HL-60 (cell line): ENCODE measurements around the gene DOCK10.

Source experiments
- DNase-seq, 2 experiments: peaks; one replicate each; pipeline ENCODE4 v3.0.0-alpha.2; 2010 to 2020; ENCODE audit warnings: low read depth in 1 of 2, low spot score in 1 of 2
- H3K27ac ChIP-seq: fragments of 250-450 bp; sonication (Bioruptor Pico); replicated peaks from 2 replicates; pipeline ENCODE4 v1.5.1; 2020; ENCODE audit warnings: mild to moderate bottlenecking, moderate library complexity
- H3K27me3 ChIP-seq: fragments of 250-450 bp; sonication (Bioruptor Pico); 2 replicates; pipeline ENCODE4 v1.5.1; 2021; ENCODE audit warnings: mild to moderate bottlenecking, moderate library complexity; ENCODE audit not compliant: insufficient read depth, poor library complexity, severe bottlenecking
- H3K4me3 ChIP-seq: replicated peaks from 2 replicates; pipeline ENCODE4 v1.5.1; 2011; ENCODE audit warnings: mild to moderate bottlenecking, control low read depth, low read length; ENCODE audit not compliant: insufficient read depth
- GABPA ChIP-seq: IDR thresholded peaks from 2 replicates; pipeline ENCODE4 v1.6.1; 2012; ENCODE audit warnings: low read depth
- POLR2AphosphoS5 ChIP-seq: IDR thresholded peaks from 2 replicates; pipeline ENCODE4 v1.6.1; 2012; ENCODE audit warnings: low read depth
- REST ChIP-seq: IDR thresholded peaks from 2 replicates; pipeline ENCODE4 v1.6.1; 2012; ENCODE audit warnings: low read depth; ENCODE audit not compliant: insufficient replicate concordance
- SPI1 ChIP-seq: IDR thresholded peaks from 2 replicates; pipeline ENCODE4 v1.6.1; 2012; ENCODE audit warnings: low read depth, mild to moderate bottlenecking, borderline replicate concordance
- TF ChIP-seq, protein P1 (sequence below): IDR thresholded peaks from one replicate; pipeline ENCODE4 v1.5.1; 2011; ENCODE audit warnings: low read length, control low read depth, inconsistent platforms; ENCODE audit not compliant: insufficient read depth

The DOCK10 gene

DNA sequence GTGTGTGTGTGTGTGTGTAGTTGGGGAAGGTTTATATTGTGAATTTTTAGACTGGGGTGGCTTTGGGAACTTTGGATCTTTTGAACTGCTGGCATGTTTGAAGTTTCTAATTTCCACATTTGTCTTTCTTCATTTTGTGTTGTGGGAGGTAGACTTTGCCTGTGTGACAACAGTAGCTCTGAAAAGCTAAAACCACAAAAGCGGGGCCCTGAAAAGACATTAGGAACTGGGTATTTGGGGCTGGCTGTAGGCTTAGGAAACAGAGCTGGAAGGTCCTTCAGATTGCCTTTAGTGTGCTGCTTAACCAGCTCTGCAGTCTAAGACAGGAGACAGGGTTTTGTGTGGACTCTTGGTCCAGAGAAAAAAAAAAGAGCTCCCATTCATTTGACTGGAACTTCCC lies 27.2 kb upstream of the DOCK10 start:
- no peak overlapping the region for H3K4me3 ChIP-seq
- H3K27me3 ChIP-seq, result peaks cover 3% of the 10 kb centered on the region
- H3K27ac ChIP-seq, result no peak overlapping the region
- DNase-seq, result no peak
- TF ChIP-seq GABPA (no peak), SPI1 (no peak), POLR2AphosphoS5 (no peak), REST (no peak)
- TF ChIP-seq, protein P1, sequence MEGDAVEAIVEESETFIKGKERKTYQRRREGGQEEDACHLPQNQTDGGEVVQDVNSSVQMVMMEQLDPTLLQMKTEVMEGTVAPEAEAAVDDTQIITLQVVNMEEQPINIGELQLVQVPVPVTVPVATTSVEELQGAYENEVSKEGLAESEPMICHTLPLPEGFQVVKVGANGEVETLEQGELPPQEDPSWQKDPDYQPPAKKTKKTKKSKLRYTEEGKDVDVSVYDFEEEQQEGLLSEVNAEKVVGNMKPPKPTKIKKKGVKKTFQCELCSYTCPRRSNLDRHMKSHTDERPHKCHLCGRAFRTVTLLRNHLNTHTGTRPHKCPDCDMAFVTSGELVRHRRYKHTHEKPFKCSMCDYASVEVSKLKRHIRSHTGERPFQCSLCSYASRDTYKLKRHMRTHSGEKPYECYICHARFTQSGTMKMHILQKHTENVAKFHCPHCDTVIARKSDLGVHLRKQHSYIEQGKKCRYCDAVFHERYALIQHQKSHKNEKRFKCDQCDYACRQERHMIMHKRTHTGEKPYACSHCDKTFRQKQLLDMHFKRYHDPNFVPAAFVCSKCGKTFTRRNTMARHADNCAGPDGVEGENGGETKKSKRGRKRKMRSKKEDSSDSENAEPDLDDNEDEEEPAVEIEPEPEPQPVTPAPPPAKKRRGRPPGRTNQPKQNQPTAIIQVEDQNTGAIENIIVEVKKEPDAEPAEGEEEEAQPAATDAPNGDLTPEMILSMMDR, result no peak

DNA sequence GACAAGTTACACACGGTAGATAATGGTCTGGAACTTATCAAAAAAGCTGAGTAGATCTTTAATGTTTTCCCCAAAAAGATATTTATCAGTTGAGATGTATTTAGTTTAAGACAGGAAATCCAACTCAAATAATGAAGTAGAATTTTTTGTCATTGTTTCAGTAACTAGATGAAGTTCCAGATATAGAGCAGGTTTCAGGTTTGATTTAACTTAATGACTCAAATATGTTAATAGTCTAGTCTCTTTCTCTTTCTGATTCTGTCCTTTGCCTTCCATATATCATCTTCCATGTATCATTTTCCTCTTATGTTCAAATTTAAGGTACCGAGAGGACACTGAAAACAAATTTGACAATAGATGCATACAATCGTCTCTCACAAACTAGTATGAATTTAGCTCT lies 23.6 kb upstream of the DOCK10 start:
- TF ChIP-seq, protein P1, result no peak
- TF ChIP-seq REST (no peak), SPI1 (no peak), GABPA (no peak), POLR2AphosphoS5 (no peak)
- H3K27ac ChIP-seq, result no peak overlapping the region
- no peaks in the 10 kb centered on the region for H3K27me3 ChIP-seq
- no peak for DNase-seq
- H3K4me3 ChIP-seq, result no peak overlapping the region

DNA sequence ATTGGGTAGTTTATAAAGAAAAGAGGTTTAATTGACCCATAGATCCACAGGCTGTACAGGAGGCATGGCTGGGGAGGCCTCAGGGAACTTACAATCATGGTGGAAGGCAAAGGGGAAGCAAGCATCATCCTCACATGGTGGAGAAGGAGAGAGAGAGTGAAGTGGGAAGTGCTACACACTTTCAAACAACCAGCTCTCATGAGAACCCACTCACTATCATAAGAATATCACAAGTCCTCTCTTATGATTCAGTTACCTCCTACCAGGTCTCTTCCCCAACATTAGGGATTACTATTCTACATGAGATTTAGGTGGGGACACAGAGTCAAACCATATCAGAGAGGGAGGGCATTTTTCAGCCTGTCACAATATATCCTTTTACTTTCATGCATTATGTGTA lies 22.7 kb upstream of the DOCK10 start:
- TF ChIP-seq REST (no peak), SPI1 (no peak), GABPA (no peak), POLR2AphosphoS5 (no peak)
- TF ChIP-seq, protein P1, result no peak
- no peak for DNase-seq
- H3K4me3 ChIP-seq, result no peak overlapping the region
- H3K27ac ChIP-seq, result no peak overlapping the region
- no peaks in the 10 kb centered on the region for H3K27me3 ChIP-seq
